Measurements from ENCODE around the gene DNASE1L1.

Gene DNASE1L1

DNA sequence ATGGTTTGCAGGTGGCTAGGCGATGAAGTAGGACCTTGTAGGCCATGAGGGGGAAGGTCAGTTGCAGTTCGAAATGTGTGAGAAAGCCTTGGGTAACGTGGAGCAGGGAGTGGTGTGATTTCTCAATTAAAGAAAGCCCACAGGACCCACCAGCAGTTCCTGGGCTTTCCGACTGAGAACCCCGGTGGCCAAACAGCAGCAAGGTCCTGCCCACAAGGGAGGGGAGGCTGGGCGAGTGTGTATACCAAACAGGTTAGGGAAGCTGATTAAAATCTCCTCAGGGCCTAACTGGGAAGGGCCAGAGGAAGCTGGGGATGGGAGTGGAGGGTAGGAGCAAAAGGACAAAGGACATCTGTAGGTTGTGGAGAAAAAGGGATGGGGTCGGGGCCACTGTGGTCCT lies 21.9 kb upstream of the DNASE1L1 start:
- no peak for TF ChIP-seq ZBTB17 (tag by site-specific recombination; IDR thresholded peaks at IDR 0.05)
- TF ChIP-seq ZNF518A (tag by site-specific recombination; conservative IDR thresholded peaks at IDR 0.05; ENCODE audit: low read depth), result no peak
- TF ChIP-seq ZNF391 (tag by site-specific recombination; IDR thresholded peaks at IDR 0.05; ENCODE audit: borderline replicate concordance, low read depth), result no peak
- no peak overlapping the region for H3K4me3 ChIP-seq (ENCODE audit: low read depth, low read length)
- H3K4me1 ChIP-seq (ENCODE audit: control insufficient read depth, insufficient read depth, low read length), result no peaks in the 10 kb centered on the region
- no peak overlapping the region for H3K27ac ChIP-seq (ENCODE audit: extremely low read depth, low read depth, low read length)
- POLR2A ChIA-PET, result interaction anchor here (0.6 to 1.1 kb wide), 3 partner anchors 10 to 22 kb away, joined by 3 read pairs; partner anchors contain the start of gene DNASE1L1
- peaks cover 0 to 50% of the 10 kb centered on the region in 2 experiments; a peak in 1 of 3 replicates for H3K36me3 ChIP-seq (ENCODE audit: control insufficient read depth in 2 of 2, insufficient read depth in 1 of 2, low read length in 2 of 2)
- CTCF ChIA-PET, result no interaction called here
- no peaks in the 10 kb centered on the region for H3K9me3 ChIP-seq (ENCODE audit: control insufficient read depth, insufficient read depth, low read depth, low read length)

DNA sequence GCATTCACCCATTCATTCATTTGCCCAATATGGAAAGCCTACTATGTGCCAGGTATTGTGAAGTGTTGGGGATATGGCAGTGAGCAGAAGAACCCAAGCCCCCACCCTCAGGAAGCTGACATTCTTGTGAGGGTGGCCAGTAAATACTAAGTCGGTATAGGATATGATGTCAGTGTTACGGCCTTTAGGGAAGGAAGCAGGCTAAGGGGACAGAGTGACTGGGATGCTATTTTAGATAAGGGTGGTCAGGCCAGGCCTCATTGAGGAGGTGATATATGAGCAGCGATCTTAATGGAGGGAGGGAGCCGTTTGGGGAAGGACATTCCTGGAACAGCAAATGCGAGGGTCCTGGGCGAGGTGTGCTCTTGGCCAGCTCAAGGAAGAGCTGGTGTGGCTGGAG lies 21.4 kb upstream of the DNASE1L1 start:
- Histone ChIP-seq H3K9me3 (ENCODE audit: control insufficient read depth, insufficient read depth, low read depth, low read length) (no peaks in the 10 kb centered on the region), H3K36me3 (ENCODE audit: control insufficient read depth in 2 of 2, insufficient read depth in 1 of 2, low read length in 2 of 2) (peaks cover 0 to 46% of the 10 kb centered on the region in 2 experiments; a peak in 1 of 3 replicates), H3K4me1 (ENCODE audit: control insufficient read depth, insufficient read depth, low read length) (no peaks in the 10 kb centered on the region), H3K27ac (ENCODE audit: extremely low read depth, low read depth, low read length) (no peak overlapping the region), H3K4me3 (ENCODE audit: low read depth, low read length) (no peak overlapping the region)
- POLR2A ChIA-PET, result no interaction called here
- TF ChIP-seq ZNF341 (tag by site-specific recombination; IDR thresholded peaks at IDR 0.05; ENCODE audit: low read depth) (peak; percentile 38), ZBTB17 (tag by site-specific recombination; IDR thresholded peaks at IDR 0.05) (no peak), ZBTB48 (tag by site-specific recombination; IDR thresholded peaks at IDR 0.05) (no peak)
- CTCF ChIA-PET, result interaction anchor here (0.6 kb wide), 1 partner anchor 15 kb away, joined by 4 read pairs; no protein-coding TSS in a partner anchor

DNA sequence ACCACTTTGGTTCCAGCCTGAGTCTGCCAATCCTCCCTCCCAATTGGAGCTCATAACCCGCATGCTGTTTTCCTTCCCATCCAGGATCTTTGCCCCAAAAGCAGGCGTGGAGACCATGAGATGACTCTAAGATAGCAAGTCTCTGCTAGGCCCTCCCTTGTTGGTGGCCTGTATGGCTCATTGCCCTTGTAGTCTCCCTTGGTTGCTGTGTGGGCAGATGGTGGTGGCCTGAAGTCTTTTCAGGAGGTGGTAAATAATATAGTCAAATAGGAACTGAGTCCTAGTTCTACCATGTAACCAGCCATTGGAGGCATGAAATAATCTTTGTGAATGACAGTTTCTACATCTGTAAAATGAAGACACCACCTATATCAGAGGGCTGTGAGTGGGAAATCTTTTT lies 20.7 kb upstream of the DNASE1L1 start:
- peak overlapping the region; percentile 10 for H3K4me3 ChIP-seq (ENCODE audit: low read depth, low read length)
- H3K4me1 ChIP-seq (ENCODE audit: control insufficient read depth, insufficient read depth, low read length), result no peaks in the 10 kb centered on the region
- CTCF ChIA-PET, result interaction anchor here (0.6 to 1.1 kb wide), 2 partner anchors 14 to 97 kb away, joined by 4 read pairs; no protein-coding TSS in a partner anchor
- no peaks in the 10 kb centered on the region for H3K9me3 ChIP-seq (ENCODE audit: control insufficient read depth, insufficient read depth, low read depth, low read length)
- POLR2A ChIA-PET, result interaction anchor here (0.8 to 2.1 kb wide), 3 partner anchors 18 to 27 kb away, joined by 3 to 7 read pairs (median 3); no protein-coding TSS in a partner anchor
- H3K27ac ChIP-seq (ENCODE audit: extremely low read depth, low read depth, low read length), result no peak overlapping the region
- H3K36me3 ChIP-seq (ENCODE audit: control insufficient read depth in 2 of 2, insufficient read depth in 1 of 2, low read length in 2 of 2), result peaks cover 0 to 38% of the 10 kb centered on the region in 2 experiments; a peak in 1 of 3 replicates
- TF ChIP-seq ZNF639 (tag by site-specific recombination; IDR thresholded peaks at IDR 0.05), result no peak
- no peak for TF ChIP-seq ZNF585B (tag by site-specific recombination; IDR thresholded peaks at IDR 0.05)
- no peak for TF ChIP-seq ZNF488 (tag by site-specific recombination; IDR thresholded peaks at IDR 0.05)
- TF ChIP-seq ZNF629 (tag by site-specific recombination; IDR thresholded peaks at IDR 0.05), result no peak
- TF ChIP-seq ZNF132 (tag by site-specific recombination; IDR thresholded peaks at IDR 0.05; ENCODE audit: borderline replicate concordance), result no peak
- TF ChIP-seq ZNF366 (tag by site-specific recombination; conservative IDR thresholded peaks at IDR 0.05), result no peak
- no peak for TF ChIP-seq REPIN1 (tag by site-specific recombination; IDR thresholded peaks at IDR 0.05; ENCODE audit: low read depth)
- no peak for TF ChIP-seq ZFP3 (tag by site-specific recombination; IDR thresholded peaks at IDR 0.05; ENCODE audit: low read depth)
- TF ChIP-seq ZBTB17 (tag by site-specific recombination; IDR thresholded peaks at IDR 0.05), result no peak
- TF ChIP-seq, protein P1, sequence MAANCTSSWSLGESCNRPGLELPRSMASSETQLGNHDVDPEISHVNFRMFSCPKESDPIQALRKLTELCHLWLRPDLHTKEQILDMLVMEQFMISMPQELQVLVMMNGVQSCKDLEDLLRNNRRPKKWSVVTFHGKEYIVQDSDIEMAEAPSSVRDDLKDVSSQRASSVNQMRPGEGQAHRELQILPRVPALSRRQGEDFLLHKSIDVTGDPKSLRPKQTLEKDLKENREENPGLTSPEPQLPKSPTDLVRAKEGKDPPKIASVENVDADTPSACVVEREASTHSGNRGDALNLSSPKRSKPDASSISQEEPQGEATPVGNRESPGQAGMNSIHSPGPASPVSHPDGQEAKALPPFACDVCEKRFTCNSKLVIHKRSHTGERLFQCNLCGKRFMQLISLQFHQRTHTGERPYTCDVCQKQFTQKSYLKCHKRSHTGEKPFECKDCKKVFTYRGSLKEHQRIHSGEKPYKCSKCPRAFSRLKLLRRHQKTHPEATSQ (tag by site-specific recombination; IDR thresholded peaks at IDR 0.05), result no peak
- TF ChIP-seq, protein P2, sequence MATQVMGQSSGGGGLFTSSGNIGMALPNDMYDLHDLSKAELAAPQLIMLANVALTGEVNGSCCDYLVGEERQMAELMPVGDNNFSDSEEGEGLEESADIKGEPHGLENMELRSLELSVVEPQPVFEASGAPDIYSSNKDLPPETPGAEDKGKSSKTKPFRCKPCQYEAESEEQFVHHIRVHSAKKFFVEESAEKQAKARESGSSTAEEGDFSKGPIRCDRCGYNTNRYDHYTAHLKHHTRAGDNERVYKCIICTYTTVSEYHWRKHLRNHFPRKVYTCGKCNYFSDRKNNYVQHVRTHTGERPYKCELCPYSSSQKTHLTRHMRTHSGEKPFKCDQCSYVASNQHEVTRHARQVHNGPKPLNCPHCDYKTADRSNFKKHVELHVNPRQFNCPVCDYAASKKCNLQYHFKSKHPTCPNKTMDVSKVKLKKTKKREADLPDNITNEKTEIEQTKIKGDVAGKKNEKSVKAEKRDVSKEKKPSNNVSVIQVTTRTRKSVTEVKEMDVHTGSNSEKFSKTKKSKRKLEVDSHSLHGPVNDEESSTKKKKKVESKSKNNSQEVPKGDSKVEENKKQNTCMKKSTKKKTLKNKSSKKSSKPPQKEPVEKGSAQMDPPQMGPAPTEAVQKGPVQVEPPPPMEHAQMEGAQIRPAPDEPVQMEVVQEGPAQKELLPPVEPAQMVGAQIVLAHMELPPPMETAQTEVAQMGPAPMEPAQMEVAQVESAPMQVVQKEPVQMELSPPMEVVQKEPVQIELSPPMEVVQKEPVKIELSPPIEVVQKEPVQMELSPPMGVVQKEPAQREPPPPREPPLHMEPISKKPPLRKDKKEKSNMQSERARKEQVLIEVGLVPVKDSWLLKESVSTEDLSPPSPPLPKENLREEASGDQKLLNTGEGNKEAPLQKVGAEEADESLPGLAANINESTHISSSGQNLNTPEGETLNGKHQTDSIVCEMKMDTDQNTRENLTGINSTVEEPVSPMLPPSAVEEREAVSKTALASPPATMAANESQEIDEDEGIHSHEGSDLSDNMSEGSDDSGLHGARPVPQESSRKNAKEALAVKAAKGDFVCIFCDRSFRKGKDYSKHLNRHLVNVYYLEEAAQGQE (tag by site-specific recombination; IDR thresholded peaks at IDR 0.05), result no peak
- TF ChIP-seq RBAK (tag by site-specific recombination; IDR thresholded peaks at IDR 0.05), result no peak
- no peak for TF ChIP-seq ZNF433 (tag by site-specific recombination; IDR thresholded peaks at IDR 0.05; ENCODE audit: low read depth)

All from HEK293 (cell line).